ENCODE measurements around the gene ERCC6. TPM values are rescaled to one million over a fixed set of nuclear protein-coding genes. Genes with fewer than 3 reads are reported as not detected.

Gene ERCC6
- total and polyA plus RNA-seq, 11 donors = 4.4 to 31.5 (median 20.0) TPM

- Histone ChIP-seq H3K4me1 (peaks cover 0 to 15% (median 4%) of the 10 kb centered on the region in 12 donors), H3K27ac (no peak overlapping the region), H3K27me3 (no peaks in the 10 kb centered on the region), H3K4me3 (no peak overlapping the region), H3K9me3 (no peaks in the 10 kb centered on the region), H3K36me3 (peaks cover 0 to 60% (median 30%) of the 10 kb centered on the region in 9 donors)
- no peak for TF ChIP-seq POLR2A (IDR thresholded peaks at IDR 0.05)
- DNase-seq (no peak), ATAC-seq (no peak)
- intact Hi-C loops (cut with DNase I) = no loop called here
- WGBS, 4 donors = 48 to 68% (median 56%) methylated on average over 2 of the region's 2 CpGs
Measured at GRCh38 chr10:49502358-49502757, 36.6 kb downstream of the ERCC6 start.

- H3K36me3 ChIP-seq = peaks cover 0 to 55% (median 26%) of the 10 kb centered on the region in 9 donors
- ATAC-seq = peak in 2 of 4 donors; percentile 47 to 62
Measured at GRCh38 chr10:49500412-49500811, 38.5 kb downstream of the ERCC6 start.

GRCh38 chr10:49499305-49499851 is 39.5 kb downstream of the ERCC6 start:
- ATAC-seq (no peak), DNase-seq (no peak)
- Histone ChIP-seq H3K4me1 (peaks cover 0 to 15% (median 4%) of the 10 kb centered on the region in 12 donors), H3K9me3 (no peaks in the 10 kb centered on the region), H3K36me3 (peaks cover 0 to 44% (median 20%) of the 10 kb centered on the region in 9 donors), H3K27ac (no peak overlapping the region), H3K4me3 (no peak overlapping the region), H3K27me3 (no peaks in the 10 kb centered on the region)
- 93 to 96% (median 95%) methylated on average over 5 of the region's 5 CpGs for WGBS, 4 donors
- TF ChIP-seq CTCF (IDR thresholded peaks at IDR 0.05) = no peak
- TF ChIP-seq POLR2A (IDR thresholded peaks at IDR 0.05) = no peak
- intact Hi-C loops (cut with DNase I) = no loop called here

More at GRCh38 chr10:49500412-49500811, 38.5 kb downstream of the ERCC6 start:
- no peak for TF ChIP-seq CTCF (IDR thresholded peaks at IDR 0.05)
- TF ChIP-seq POLR2A (IDR thresholded peaks at IDR 0.05) = no peak
- Histone ChIP-seq H3K4me1 (peaks cover 0 to 15% (median 4%) of the 10 kb centered on the region in 12 donors), H3K27ac (no peak overlapping the region), H3K4me3 (no peak overlapping the region), H3K27me3 (no peaks in the 10 kb centered on the region), H3K9me3 (no peaks in the 10 kb centered on the region)
- intact Hi-C loops (cut with DNase I) = no loop called here
- WGBS, 4 donors = 53 to 75% (median 68%) methylated on average over 1 of the region's 1 CpG
- no peak for DNase-seq

GRCh38 chr10:49498425-49498824 is 40.5 kb downstream of the ERCC6 start:
- Histone ChIP-seq H3K4me3 (no peak overlapping the region), H3K36me3 (peaks cover 0 to 43% (median 20%) of the 10 kb centered on the region in 9 donors), H3K27ac (no peak overlapping the region), H3K9me3 (no peaks in the 10 kb centered on the region), H3K27me3 (no peaks in the 10 kb centered on the region), H3K4me1 (peaks cover 0 to 14% (median 4%) of the 10 kb centered on the region in 12 donors)
- WGBS, 4 donors = 91 to 98% (median 97%) methylated on average over 2 of the region's 2 CpGs
- TF ChIP-seq CTCF (IDR thresholded peaks at IDR 0.05) (no peak), POLR2A (IDR thresholded peaks at IDR 0.05) (no peak)
- DNase-seq (no peak), ATAC-seq (no peak)
- intact Hi-C loops (cut with DNase I) = no loop called here

GRCh38 chr10:49497358-49497757 is 41.6 kb downstream of the ERCC6 start:
- intact Hi-C loops (cut with DNase I) = no loop called here
- H3K9me3 ChIP-seq = no peaks in the 10 kb centered on the region
- no peak for DNase-seq
- no peak overlapping the region for H3K27ac ChIP-seq
- peaks cover 0 to 48% (median 22%) of the 10 kb centered on the region in 9 donors for H3K36me3 ChIP-seq
- no peak overlapping the region for H3K4me3 ChIP-seq
- no peak for TF ChIP-seq CTCF (IDR thresholded peaks at IDR 0.05)
- TF ChIP-seq POLR2A (IDR thresholded peaks at IDR 0.05) = no peak
- no peaks in the 10 kb centered on the region for H3K27me3 ChIP-seq
- ATAC-seq = no peak
- 95 to 100% (median 96%) methylated on average over 2 of the region's 2 CpGs for WGBS, 4 donors
- peaks cover 0 to 6% (median 2%) of the 10 kb centered on the region in 12 donors for H3K4me1 ChIP-seq

Measured in heart left ventricle (tissue), 16 donors.